Tibial nerve (tissue), 4 donors: ENCODE measurements around the gene CNTLN.

Experiments used
- CTCF ChIP-seq, 5 experiments: fragments of 200-600 bp in 3 of 5; fragments of 450-650 bp in 2 of 5; sonication (generic) in 3 of 5; IDR thresholded peaks; one replicate each; pipeline ENCODE4 v1.5.1; 2016 to 2019; ENCODE audit warnings: antibody characterized with exemption in 5 of 5, mild to moderate bottlenecking in 3 of 5, moderate library complexity in 2 of 5
- EP300 ChIP-seq, 2 donors: sonication (generic); formaldehyde crosslinking; IDR thresholded peaks; one replicate each; pipeline ENCODE4 v1.6.1; 2017; ENCODE audit warnings: antibody characterized with exemption in 2 of 2, mild to moderate bottlenecking in 1 of 2
- POLR2A ChIP-seq, 2 donors: fragments of 450-650 bp; IDR thresholded peaks; one replicate each; pipeline ENCODE4 v1.6.1; 2017; ENCODE audit warnings: antibody characterized with exemption in 2 of 2, mild to moderate bottlenecking in 2 of 2, moderate library complexity in 2 of 2

GRCh38 chr9:17090041-17090440 is 44.8 kb upstream of the CNTLN start:
- TF ChIP-seq CTCF (IDR thresholded peaks at IDR 0.05) (no peak), POLR2A (IDR thresholded peaks at IDR 0.05) (no peak), EP300 (IDR thresholded peaks at IDR 0.05) (no peak)
